Coronary artery (tissue), 2 donors: ENCODE measurements around the gene SLC2A14.
"Not testable (repeated sequence)": the region's sequence is repeated elsewhere in the genome, so short reads cannot be mapped to it uniquely, and the experiment has no call there.

Source experiments
- DNase-seq: peaks from one replicate; pipeline ENCODE4 v3.0.0-alpha.2; 2017; ENCODE audit warnings: low spot score
- H3K27ac ChIP-seq, 2 donors: fragments of 200-600 bp; sonication (generic); one replicate each; pipeline ENCODE4 v1.5.1; 2016 to 2019
- H3K4me3 ChIP-seq: fragments of 200-600 bp; sonication (generic); 2 replicates; pipeline ENCODE4 v1.5.1; 2016; ENCODE audit warnings: mild to moderate bottlenecking, moderate library complexity
- CTCF ChIP-seq: fragments of 200-600 bp; sonication (generic); IDR thresholded peaks from one replicate; pipeline ENCODE4 v1.5.1; 2019; ENCODE audit warnings: antibody characterized with exemption

Gene SLC2A14

DNA sequence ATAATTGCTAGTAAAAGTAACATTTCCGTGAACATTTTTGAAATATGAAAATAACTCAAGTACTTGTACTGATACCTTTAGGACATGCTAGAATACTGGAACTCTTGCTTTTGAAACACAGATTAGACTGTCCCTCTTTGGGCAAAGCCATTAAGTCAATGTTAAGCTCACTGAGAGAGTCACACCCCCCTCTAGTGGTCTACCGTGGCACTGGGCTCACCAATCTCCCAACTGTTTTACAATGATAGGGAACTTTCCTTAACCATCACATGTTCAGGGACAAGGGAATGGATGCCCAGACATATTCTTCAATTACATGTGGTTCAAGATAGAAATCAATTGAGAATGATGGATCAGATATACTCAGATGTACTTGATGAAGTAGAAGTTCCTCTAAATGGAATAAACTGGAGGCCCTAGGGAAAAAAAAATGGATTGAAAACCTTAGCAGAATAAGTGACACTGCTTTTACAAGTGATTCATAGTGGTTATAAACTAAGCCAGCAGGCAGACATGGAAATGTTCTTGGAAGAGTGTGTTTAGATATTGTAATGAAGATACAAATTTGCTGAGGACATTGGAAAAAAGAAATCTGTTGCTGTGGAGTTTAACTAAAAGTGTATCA lies 65.7 kb downstream of the SLC2A14 start:
- H3K27ac ChIP-seq, result no peak overlapping the region
- TF ChIP-seq CTCF, result peak; percentile 54
- no peak overlapping the region for H3K4me3 ChIP-seq
- DNase-seq, result no peak

GRCh38 chr12:7806319-7806718 lies 66.4 kb downstream of the SLC2A14 start:
- not testable (repeated sequence) for H3K27ac ChIP-seq, DNase-seq, H3K4me3 ChIP-seq

GRCh38 chr12:7801460-7801859 lies 71.3 kb downstream of the SLC2A14 start:
- Histone ChIP-seq H3K4me3 (no peak overlapping the region), H3K27ac (no peak overlapping the region)
- no peak for TF ChIP-seq CTCF
- no peak for DNase-seq

GRCh38 chr12:7798750-7799308 lies 73.9 kb downstream of the SLC2A14 start:
- not testable (repeated sequence) for DNase-seq, H3K4me3 ChIP-seq, H3K27ac ChIP-seq

- Histone ChIP-seq H3K27ac (no peak overlapping the region), H3K4me3 (no peak overlapping the region)
- no peak for DNase-seq
- TF ChIP-seq CTCF, result no peak
Observed at GRCh38 chr12:7797698-7798398, 74.9 kb downstream of the SLC2A14 start.

- DNase-seq, H3K4me3 ChIP-seq, H3K27ac ChIP-seq: not testable (repeated sequence)
Observed at GRCh38 chr12:7797269-7797668, 75.4 kb downstream of the SLC2A14 start.

DNA sequence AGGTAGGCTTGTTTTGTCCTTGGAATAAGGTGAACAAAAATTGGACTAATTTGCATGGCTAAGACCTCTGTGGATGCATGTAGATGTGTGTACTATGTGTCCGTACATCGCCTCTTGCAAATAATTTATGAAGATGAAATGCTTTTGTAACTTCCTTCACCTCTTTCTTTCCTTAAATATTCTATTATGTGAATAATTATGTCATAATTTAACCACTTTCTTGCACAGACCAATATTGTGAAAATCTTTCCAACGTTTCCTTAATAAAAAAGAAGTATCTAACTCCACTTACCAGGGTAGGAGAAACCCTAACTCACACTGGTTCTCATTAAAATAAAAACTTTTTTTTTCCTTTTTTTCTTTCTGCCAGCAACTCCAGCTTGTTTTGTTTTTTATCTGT lies 79.5 kb downstream of the SLC2A14 start:
- no peak overlapping the region for H3K4me3 ChIP-seq
- H3K27ac ChIP-seq, result no peak overlapping the region
- no peak for TF ChIP-seq CTCF
- DNase-seq, result no peak

GRCh38 chr12:7788884-7789528 lies 83.7 kb downstream of the SLC2A14 start, which contains the start of gene NANOG:
NANOG (plus strand) TSS chr12:7789402; CDS start chr12:7789615, 213 bp downstream.
- not testable (repeated sequence) for H3K27ac ChIP-seq, H3K4me3 ChIP-seq, DNase-seq

DNA sequence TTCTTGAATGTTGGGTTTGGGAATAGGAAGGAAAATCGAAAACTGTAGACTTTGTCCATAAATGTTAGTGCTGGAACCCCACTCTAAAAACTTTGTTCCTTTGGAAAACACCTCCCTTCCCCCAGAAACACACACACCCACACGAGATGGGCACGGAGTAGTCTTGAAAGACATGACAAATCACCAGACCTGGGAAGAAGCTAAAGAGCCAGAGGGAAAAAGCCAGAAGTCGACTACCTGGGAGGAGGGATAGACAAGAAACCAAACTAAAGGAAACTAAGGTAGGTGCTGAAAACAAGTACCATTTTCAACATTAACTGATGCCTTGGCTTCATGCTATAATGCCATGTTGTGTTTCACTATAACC lies 84.4 kb downstream of the SLC2A14 start:
- DNase-seq, result no peak
- H3K27ac ChIP-seq, result no peak overlapping the region
- TF ChIP-seq CTCF, result no peak
- no peak overlapping the region for H3K4me3 ChIP-seq
